ENCODE results near the gene MRPL48. TPM values are rescaled to one million over a fixed set of nuclear protein-coding genes. Genes with fewer than 3 reads are reported as not detected.

The MRPL48 gene
- 10 to 100 TPM; 15.2 to 26.4 (median 21.0) TPM for total RNA-seq

DNA sequence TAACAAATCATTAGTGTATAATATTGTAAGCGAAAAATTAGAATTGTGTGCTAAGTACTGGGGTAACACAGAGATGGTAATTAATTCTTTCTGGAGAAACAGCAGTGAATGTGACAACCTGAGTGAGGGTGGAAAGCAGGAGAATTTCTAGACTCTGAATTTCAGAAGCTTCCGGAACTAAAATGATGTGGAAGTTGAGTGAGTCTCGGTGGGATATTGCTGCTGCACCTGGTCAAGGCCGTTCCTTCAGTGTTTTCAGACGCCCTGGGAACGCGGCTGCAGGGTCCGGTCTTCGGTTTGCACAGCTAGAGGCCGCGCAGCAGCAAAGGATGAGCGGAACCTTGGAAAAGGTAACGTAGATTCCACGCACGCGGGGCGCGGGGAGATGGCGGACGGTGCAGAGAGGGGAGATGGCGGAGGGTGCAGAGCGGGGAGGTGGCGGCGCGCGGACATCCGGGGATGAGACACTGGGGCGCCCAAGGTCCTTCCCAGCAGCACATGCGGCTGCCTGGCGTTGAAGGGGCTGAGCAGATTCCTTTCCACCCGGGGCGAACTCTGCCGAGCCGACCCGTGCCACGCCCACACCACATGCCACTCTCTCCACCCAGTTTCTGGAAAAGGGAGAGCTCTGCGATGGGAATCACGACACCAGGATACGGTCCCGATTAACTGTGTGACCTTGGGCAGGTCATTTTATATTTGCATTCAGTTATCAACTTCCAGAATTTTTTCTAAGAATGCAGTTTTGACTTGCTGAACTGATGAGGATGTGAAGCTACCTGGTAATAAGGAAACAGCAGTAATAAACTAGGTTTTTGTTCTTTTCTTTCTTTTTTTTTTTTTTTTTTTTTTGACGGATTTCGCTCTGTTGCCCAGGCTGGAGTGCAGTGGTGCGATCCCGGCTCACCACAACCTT, at the start of gene MRPL48:
Gene MRPL48 (plus strand): TSS at position 232 of the 916 bp plus-strand sequence. CDS start 98 bp downstream, at position 330.
- WGBS, 2 donors, result 1 to 6% methylated on average over 37 to 44 of the region's 44 CpGs
- intact Hi-C loops (cut with DNase I; ENCODE audit: low total_unique reads), result no loop called here
- peak; percentile 85 to 97 for DNase-seq (ENCODE audit: low spot score in 2 of 2)
- peak within 1 kb of the TSS; percentile 29 for H3K4me3 ChIP-seq (ENCODE audit: low read depth, poor library complexity, severe bottlenecking)
- TF ChIP-seq POLR2A (IDR thresholded peaks at IDR 0.05), result no peak
- TF ChIP-seq, protein P1, sequence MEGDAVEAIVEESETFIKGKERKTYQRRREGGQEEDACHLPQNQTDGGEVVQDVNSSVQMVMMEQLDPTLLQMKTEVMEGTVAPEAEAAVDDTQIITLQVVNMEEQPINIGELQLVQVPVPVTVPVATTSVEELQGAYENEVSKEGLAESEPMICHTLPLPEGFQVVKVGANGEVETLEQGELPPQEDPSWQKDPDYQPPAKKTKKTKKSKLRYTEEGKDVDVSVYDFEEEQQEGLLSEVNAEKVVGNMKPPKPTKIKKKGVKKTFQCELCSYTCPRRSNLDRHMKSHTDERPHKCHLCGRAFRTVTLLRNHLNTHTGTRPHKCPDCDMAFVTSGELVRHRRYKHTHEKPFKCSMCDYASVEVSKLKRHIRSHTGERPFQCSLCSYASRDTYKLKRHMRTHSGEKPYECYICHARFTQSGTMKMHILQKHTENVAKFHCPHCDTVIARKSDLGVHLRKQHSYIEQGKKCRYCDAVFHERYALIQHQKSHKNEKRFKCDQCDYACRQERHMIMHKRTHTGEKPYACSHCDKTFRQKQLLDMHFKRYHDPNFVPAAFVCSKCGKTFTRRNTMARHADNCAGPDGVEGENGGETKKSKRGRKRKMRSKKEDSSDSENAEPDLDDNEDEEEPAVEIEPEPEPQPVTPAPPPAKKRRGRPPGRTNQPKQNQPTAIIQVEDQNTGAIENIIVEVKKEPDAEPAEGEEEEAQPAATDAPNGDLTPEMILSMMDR (IDR thresholded peaks at IDR 0.05), result peak in 1 of 3 donors; percentile 42

DNA sequence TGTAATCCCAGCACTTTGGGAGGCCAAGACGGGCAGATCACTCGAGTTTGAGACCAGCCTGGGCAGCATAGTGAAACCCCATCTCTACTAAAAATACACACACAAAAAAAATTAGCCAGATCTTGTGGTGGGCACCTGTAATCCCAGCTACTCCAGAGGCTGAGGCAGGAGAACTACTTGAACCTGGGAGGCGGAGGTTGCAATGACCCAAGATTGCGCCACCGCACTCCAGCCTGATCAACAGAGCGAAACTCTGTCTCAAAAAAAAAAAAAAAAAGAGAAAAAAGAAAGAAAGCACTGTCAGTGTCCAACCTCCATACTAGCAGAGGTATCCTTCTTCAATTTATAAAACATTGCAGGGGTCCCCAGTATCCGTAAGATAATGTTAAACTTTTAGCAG, 44.6 kb upstream of the MRPL48 start:
- no peak overlapping the region for H3K4me3 ChIP-seq (ENCODE audit: low read depth, poor library complexity, severe bottlenecking)
- intact Hi-C loops (cut with DNase I; ENCODE audit: low total_unique reads), result no loop called here
- peak in 1 of 2 donors; percentile 23 for DNase-seq (ENCODE audit: low spot score in 2 of 2)
- 93 to 99% methylated on average over 7 of the region's 7 CpGs for WGBS, 2 donors
- no peak for TF ChIP-seq POLR2A (IDR thresholded peaks at IDR 0.05)
- TF ChIP-seq, protein P1 (IDR thresholded peaks at IDR 0.05), result no peak

DNA sequence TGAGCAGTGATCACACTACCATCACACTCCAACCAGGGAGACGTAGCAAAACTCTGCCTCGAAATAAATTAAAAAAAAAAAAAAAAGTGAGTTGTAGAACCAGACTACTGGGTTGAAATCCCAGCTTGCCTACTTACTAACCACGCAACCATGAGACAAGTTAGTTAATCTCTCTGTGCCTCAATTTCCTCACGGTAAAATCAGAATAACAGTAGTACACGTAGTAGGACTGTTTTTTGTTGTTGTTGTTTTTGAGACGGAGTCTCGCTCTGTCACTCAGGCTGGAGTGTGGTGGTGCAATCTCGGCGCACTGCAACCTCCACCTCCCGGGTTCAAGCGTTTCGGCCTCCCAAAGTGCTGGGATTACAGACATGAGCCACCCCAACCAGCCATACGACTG, 41.0 kb upstream of the MRPL48 start:
- DNase-seq (ENCODE audit: low spot score in 2 of 2), result no peak
- WGBS, 2 donors, result 93 to 95% methylated on average over 13 of the region's 13 CpGs
- no peak overlapping the region for H3K4me3 ChIP-seq (ENCODE audit: low read depth, poor library complexity, severe bottlenecking)
- no peak for TF ChIP-seq POLR2A (IDR thresholded peaks at IDR 0.05)
- TF ChIP-seq, protein P1 (IDR thresholded peaks at IDR 0.05), result no peak
- intact Hi-C loops (cut with DNase I; ENCODE audit: low total_unique reads), result no loop called here

DNA sequence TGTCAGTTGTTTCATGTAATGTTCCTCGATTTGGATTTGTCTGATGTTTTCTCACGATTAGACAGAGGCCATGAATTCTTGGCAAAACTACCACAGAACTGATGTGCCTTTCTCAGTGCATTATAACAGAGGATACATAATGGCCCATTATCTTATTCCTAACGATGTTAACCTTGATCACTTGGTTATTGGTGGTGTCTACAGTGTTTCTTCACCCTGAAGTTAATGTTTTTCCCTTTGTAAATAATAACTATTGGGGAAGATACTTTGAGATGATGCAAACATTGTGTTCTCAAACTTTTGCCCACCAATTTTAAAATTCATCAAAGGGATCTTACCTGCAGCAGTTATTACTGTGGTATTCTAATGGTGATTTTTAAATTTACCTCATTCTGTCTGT, 39.9 kb upstream of the MRPL48 start:
- 49 to 50% methylated on average over 3 of the region's 3 CpGs for WGBS, 2 donors
- no peak for DNase-seq (ENCODE audit: low spot score in 2 of 2)
- intact Hi-C loops (cut with DNase I; ENCODE audit: low total_unique reads), result no loop called here

DNA sequence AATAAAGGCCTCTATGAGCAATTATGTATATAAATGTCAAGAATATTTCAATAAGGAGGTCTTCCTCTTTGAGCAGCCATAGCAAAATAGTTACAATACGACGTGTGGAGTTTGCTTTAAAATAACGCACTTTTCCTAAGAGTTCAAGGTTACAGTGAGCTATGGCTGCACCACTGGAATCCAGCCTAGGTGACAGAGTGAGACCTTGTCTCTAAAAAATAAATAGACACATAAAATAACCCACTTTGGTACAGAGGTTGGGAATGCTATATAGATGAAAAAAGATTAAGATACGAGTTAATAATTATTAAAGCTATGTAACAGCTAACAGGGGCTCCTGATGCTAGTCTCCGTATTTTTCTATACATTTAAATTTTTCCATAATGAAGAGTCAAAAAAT, 39.4 kb upstream of the MRPL48 start:
- WGBS, 2 donors, result 90 to 92% methylated on average over 5 of the region's 5 CpGs
- DNase-seq (ENCODE audit: low spot score in 2 of 2), result no peak
- no peak overlapping the region for H3K4me3 ChIP-seq (ENCODE audit: low read depth, poor library complexity, severe bottlenecking)
- intact Hi-C loops (cut with DNase I; ENCODE audit: low total_unique reads), result no loop called here
- TF ChIP-seq, protein P1 (IDR thresholded peaks at IDR 0.05), result no peak
- TF ChIP-seq POLR2A (IDR thresholded peaks at IDR 0.05), result no peak

More for the DNA sequence above, 39.9 kb upstream of the MRPL48 start:
- TF ChIP-seq, protein P1 (IDR thresholded peaks at IDR 0.05), result no peak
- no peak for TF ChIP-seq POLR2A (IDR thresholded peaks at IDR 0.05)
- no peak overlapping the region for H3K4me3 ChIP-seq (ENCODE audit: low read depth, poor library complexity, severe bottlenecking)

All from lower leg skin (tissue), 4 donors.